ENCODE results near the gene ALB.

- TF ChIP-seq CTCF (IDR thresholded peaks at IDR 0.05) (no peak), POLR2A (IDR thresholded peaks at IDR 0.05; ENCODE audit: low read depth) (no peak), EP300 (IDR thresholded peaks at IDR 0.05) (no peak), POLR2AphosphoS5 (IDR thresholded peaks at IDR 0.05) (no peak)
Observed at GRCh38 chr4:73445383-73446335, 41.6 kb downstream of the ALB start.

All from esophagus muscularis mucosa (tissue), 4 donors.